Left lung (tissue), 10 donors: Measurements from ENCODE around the gene CLK2. TPM values are rescaled to one million over a fixed set of nuclear protein-coding genes. Genes with fewer than 3 reads are reported as not detected.

Source experiments
- ATAC-seq: fragments of 200-7000 bp; cut with Tn5 transposase; one replicate; pipeline ENCODE4 v1.9.1; 2020; ENCODE audit warnings: moderate library complexity
- DNase-seq, 4 donors: peaks; one replicate each; pipeline ENCODE4 v3.0.0-alpha.2; 2013 to 2020
- H3K27ac ChIP-seq, 2 donors: fragments of 200-600 bp; sonication (generic) in 1 of 2; one replicate each; pipeline versions ENCODE4 v1.5.0 to v1.8.0; 2020 to 2021
- H3K27me3 ChIP-seq, 2 donors: fragments of 200-600 bp; sonication (generic) in 1 of 2; one replicate each; pipeline versions ENCODE4 v1.5.0 to v1.8.0; 2020 to 2021
- H3K36me3 ChIP-seq, 2 donors: fragments of 200-600 bp; sonication (generic) in 1 of 2; one replicate each; pipeline versions ENCODE4 v1.5.0 to v1.8.0; 2020 to 2021
- H3K4me1 ChIP-seq, 2 donors: fragments of 200-600 bp; one replicate each; pipeline ENCODE4 v1.8.0; 2021
- H3K4me3 ChIP-seq, 2 donors: fragments of 200-600 bp; sonication (generic) in 1 of 2; one replicate each; pipeline versions ENCODE4 v1.5.0 to v1.8.0; 2020 to 2021; ENCODE audit warnings: mild to moderate bottlenecking in 1 of 2
- H3K9me3 ChIP-seq, 2 donors: fragments of 200-600 bp; sonication (generic) in 1 of 2; one replicate each; pipeline versions ENCODE4 v1.5.0 to v1.8.0; 2020 to 2021
- intact Hi-C, 2 donors: fragments of 100-400 bp; cut with DNase I; formaldehyde crosslinking; loops; one replicate each; pipeline versions ENCODE4 v1.11.2 to v1.14.2; 2022
- polyA plus RNA-seq, 6 donors: library from polyadenylated mRNA; unstranded; fragments of 120-200 nt; gene quantifications; one replicate each; pipeline ENCODE4 v1.2.1, GENCODE V29; 2013; ENCODE audit not compliant: insufficient read length in 6 of 6
- total RNA-seq, 2 donors: library from RNA; stranded (reverse); fragmentation: NEBNext Ultra II Directional; extraction: Animal tissue kit (Norgen Biotek cat#: 25700); gene quantifications; one replicate each; pipeline ENCODE4 v1.2.1, GENCODE V29; 2021
- TF ChIP-seq, protein P1 (sequence below), 2 donors: fragments of 200-600 bp; sonication (generic) in 1 of 2; IDR thresholded peaks; one replicate each; pipeline versions ENCODE4 v1.5.0 to v1.8.0; 2021; ENCODE audit warnings: antibody characterized with exemption in 2 of 2
- donor health status: DM: no; HTN: yes; CAD: no.
- donor health status: DM: no; HTN: no; CAD: no.

Gene CLK2
- total and polyA plus RNA-seq, 8 donors: 45.4 to 94.8 (median 76.6) TPM

DNA sequence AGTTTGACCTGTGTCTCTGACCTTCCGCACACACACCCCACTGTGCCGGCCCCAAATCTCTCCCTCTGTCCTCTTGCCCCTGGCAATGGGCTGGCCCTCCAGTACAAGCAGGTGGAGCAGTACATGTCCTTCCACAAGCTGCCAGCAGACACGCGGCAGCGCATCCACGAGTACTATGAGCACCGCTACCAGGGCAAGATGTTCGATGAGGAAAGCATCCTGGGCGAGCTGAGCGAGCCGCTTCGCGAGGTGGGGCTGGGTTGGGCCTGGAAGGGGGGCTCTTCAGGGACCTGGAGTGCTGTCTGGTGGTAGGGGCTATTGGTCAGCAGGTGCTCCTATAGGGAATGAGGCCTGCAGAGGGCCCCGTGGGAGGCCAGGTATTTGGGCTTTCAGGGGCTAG is 11.8 kb upstream of the CLK2 start:
- TF ChIP-seq, protein P1, sequence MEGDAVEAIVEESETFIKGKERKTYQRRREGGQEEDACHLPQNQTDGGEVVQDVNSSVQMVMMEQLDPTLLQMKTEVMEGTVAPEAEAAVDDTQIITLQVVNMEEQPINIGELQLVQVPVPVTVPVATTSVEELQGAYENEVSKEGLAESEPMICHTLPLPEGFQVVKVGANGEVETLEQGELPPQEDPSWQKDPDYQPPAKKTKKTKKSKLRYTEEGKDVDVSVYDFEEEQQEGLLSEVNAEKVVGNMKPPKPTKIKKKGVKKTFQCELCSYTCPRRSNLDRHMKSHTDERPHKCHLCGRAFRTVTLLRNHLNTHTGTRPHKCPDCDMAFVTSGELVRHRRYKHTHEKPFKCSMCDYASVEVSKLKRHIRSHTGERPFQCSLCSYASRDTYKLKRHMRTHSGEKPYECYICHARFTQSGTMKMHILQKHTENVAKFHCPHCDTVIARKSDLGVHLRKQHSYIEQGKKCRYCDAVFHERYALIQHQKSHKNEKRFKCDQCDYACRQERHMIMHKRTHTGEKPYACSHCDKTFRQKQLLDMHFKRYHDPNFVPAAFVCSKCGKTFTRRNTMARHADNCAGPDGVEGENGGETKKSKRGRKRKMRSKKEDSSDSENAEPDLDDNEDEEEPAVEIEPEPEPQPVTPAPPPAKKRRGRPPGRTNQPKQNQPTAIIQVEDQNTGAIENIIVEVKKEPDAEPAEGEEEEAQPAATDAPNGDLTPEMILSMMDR (IDR thresholded peaks at IDR 0.05): no peak
- ATAC-seq: no peak
- Histone ChIP-seq H3K4me1 (no peaks in the 10 kb centered on the region), H3K4me3 (no peak overlapping the region), H3K27me3 (no peaks in the 10 kb centered on the region), H3K9me3 (no peaks in the 10 kb centered on the region), H3K27ac (no peak overlapping the region), H3K36me3 (no peaks in the 10 kb centered on the region)
- intact Hi-C loops: no loop called here
- no peak for DNase-seq

DNA sequence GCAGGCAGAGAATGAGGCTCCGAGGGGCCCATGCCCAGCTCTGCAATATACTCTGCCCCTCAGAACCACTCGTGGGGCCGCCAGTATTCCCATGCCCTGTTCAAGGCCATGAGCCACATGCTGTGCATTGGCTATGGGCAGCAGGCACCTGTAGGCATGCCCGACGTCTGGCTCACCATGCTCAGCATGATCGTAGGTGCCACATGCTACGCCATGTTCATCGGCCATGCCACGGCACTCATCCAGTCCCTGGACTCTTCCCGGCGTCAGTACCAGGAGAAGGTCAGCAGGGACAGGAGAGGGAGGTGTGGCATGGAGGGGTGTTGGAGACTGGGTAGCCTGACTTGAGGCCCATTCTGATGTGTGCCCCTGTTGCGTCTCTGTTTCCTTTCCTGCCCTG is 11.2 kb upstream of the CLK2 start:
- Histone ChIP-seq H3K4me1 (no peaks in the 10 kb centered on the region), H3K9me3 (no peaks in the 10 kb centered on the region), H3K27me3 (no peaks in the 10 kb centered on the region), H3K36me3 (no peaks in the 10 kb centered on the region), H3K27ac (no peak overlapping the region), H3K4me3 (no peak overlapping the region)
- intact Hi-C loops: no loop called here
- ATAC-seq (no peak), DNase-seq (no peak)
- TF ChIP-seq, protein P1 (IDR thresholded peaks at IDR 0.05): no peak

DNA sequence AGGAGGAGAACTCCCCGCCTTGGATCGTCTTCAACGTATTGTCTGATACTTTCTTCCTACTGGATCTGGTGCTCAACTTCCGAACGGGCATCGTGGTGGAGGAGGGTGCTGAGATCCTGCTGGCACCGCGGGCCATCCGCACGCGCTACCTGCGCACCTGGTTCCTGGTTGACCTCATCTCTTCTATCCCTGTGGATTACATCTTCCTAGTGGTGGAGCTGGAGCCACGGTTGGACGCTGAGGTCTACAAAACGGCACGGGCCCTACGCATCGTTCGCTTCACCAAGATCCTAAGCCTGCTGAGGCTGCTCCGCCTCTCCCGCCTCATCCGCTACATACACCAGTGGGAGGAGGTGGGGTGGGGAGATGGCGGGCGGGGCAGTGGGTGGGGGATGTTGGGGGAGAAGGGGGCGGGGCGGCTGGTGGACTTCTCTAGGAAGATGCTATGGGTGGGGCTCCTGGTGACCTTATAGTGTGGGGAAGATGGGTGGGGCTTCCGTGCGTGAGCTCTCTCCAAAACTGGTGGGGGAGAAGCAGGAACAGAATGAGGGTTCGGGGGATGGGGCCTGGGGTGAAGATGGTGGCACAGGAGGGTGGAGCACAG is 9.3 kb upstream of the CLK2 start:
- DNase-seq (no peak), ATAC-seq (no peak)
- H3K9me3 ChIP-seq: no peaks in the 10 kb centered on the region
- intact Hi-C loops: no loop called here
- H3K4me3 ChIP-seq: no peak overlapping the region
- no peak overlapping the region for H3K27ac ChIP-seq
- peaks cover 0 to 10% of the 10 kb centered on the region in 2 donors for H3K27me3 ChIP-seq
- TF ChIP-seq, protein P1 (IDR thresholded peaks at IDR 0.05): no peak
- no peaks in the 10 kb centered on the region for H3K36me3 ChIP-seq
- H3K4me1 ChIP-seq: peaks cover 5 to 13% of the 10 kb centered on the region in 2 donors

DNA sequence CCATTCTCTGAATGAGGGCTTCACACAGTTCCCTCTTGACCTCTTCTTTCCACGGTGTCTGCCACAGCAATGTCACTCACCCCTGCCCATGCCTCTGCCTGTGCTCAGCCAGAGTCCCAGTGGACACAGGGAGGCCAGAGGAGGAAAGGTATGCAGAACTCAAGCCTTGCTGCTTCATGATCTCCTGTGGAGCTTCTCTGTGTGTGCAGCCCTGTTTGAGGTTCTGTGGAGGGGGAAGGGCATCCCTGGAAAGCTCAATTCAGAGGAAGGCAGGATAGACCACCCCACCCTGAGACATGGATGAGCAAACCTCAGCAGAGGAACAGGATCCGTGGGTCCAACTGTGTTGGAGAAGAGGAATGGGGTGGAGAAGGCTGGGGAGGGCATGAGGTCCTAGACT is 6.0 kb upstream of the CLK2 start:
- peaks cover 5 to 24% of the 10 kb centered on the region in 2 donors for H3K4me1 ChIP-seq
- no peak overlapping the region for H3K4me3 ChIP-seq
- intact Hi-C loops: loop anchor here in 1 of 2 donors (5.0 to 10.0 kb wide), 2 partner anchors 43 to 316 kb away; partner anchors contain the start of gene RUSC1
- H3K36me3 ChIP-seq: no peaks in the 10 kb centered on the region
- TF ChIP-seq, protein P1 (IDR thresholded peaks at IDR 0.05): no peak
- DNase-seq (no peak), ATAC-seq (no peak)
- H3K27ac ChIP-seq: no peak overlapping the region
- no peaks in the 10 kb centered on the region for H3K9me3 ChIP-seq
- peaks cover 0 to 13% of the 10 kb centered on the region in 2 donors for H3K27me3 ChIP-seq

DNA sequence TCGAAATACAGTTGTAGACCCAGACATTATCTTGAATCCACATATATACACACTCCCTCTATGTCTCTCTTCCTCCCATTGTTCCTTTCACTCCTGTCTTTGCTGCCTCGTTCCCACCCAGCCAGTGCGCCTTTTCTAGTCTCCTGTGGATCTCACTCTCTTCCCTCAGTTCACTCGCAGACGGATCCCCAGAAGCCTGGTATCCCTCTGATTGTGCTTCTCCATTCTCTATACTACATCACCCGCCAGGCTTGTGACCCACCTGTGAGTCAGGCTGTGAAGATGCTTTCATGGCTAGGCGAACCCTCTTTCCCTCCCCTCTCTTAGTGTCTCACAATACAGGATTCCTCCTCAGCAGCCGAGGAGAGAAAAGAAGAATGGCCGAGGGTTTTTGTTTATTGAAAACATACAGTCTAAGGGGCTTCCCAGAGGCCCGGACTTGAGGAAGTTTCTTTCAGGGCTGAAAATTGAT is 5.4 kb upstream of the CLK2 start:
- Histone ChIP-seq H3K36me3 (no peaks in the 10 kb centered on the region), H3K9me3 (no peaks in the 10 kb centered on the region), H3K27me3 (peaks cover 0 to 13% of the 10 kb centered on the region in 2 donors), H3K27ac (no peak overlapping the region), H3K4me3 (no peak overlapping the region), H3K4me1 (peaks cover 5 to 28% of the 10 kb centered on the region in 2 donors)
- intact Hi-C loops: loop anchor here in 1 of 2 donors (5.0 to 10.0 kb wide), 2 partner anchors 44 to 316 kb away; partner anchors contain the start of gene RUSC1
- DNase-seq (no peak), ATAC-seq (no peak)
- TF ChIP-seq, protein P1 (IDR thresholded peaks at IDR 0.05): no peak
